Jurkat, Clone E6-1 (cell line): ENCODE data around the gene IFNAR2.
"Not testable (repeated sequence)": the region's sequence is repeated elsewhere in the genome, so short reads cannot be mapped to it uniquely, and the experiment has no call there.

Source experiments
- DNase-seq: peaks from one replicate; pipeline ENCODE4 v3.0.0-alpha.2; 2011; ENCODE audit warnings: low read depth, low spot score
- H3K4me3 ChIP-seq: 2 replicates; pipeline ENCODE4 v1.5.1; 2011; ENCODE audit warnings: mild to moderate bottlenecking, low read length, control low read depth, moderate library complexity

The IFNAR2 gene

DNA sequence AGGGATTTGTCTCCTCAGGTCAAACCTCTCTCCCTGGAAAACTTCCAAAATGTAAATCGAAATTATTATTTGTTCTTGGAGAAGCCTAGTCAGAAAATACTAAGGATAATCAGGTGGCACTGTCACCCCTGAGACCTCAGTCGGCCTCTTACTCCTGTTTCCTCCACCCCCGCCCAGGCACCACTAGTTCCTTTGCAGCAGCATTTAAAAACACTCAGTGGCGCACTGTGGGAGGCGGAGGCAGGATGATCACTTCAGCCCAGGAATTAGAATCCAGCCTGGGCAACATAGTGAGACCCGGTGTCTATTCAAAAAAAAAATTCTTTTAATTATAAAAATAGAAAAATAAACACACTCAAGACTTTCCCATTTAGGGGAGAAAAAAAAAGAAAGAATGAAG is 18.0 kb upstream of the IFNAR2 start:
- DNase-seq, result no peak
- H3K4me3 ChIP-seq, result peak overlapping the region; percentile 17; the same call in 1 of the 2 replicates

DNA sequence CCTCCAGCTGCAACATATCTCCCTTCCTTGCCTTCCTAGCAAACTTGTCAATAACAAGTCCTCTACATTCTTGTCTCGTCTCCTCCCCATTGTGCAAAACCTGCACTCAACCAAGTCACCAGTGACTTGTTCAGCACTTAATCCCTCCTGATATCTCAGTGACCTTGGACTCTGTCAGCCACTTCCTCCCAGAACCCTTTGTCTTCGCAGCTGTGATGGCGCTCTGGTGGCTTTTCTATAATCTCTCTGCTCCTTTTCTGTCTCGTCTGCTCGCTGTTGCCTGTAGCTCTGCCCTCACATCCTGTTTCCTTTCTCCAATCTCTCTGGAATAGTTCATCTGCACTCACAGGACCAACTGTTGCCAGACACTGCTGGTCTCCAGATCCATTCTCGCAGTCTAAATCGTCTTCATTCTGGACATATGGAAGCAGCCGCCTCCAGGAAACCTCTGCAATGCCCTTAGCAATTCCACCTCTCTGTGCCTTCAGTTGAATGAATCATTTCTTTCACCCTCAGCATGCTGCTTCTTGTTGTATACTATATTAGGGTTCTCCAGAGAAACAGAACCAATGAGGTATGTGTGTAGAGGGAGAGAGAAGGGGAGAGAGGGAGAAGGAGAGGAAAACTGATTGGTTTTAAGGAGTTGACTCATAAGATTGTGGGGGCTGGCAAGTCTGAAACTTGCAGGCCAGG is 17.4 kb upstream of the IFNAR2 start:
- H3K4me3 ChIP-seq, result peak overlapping the region; percentile 17
- DNase-seq, result peak; percentile 85

DNA sequence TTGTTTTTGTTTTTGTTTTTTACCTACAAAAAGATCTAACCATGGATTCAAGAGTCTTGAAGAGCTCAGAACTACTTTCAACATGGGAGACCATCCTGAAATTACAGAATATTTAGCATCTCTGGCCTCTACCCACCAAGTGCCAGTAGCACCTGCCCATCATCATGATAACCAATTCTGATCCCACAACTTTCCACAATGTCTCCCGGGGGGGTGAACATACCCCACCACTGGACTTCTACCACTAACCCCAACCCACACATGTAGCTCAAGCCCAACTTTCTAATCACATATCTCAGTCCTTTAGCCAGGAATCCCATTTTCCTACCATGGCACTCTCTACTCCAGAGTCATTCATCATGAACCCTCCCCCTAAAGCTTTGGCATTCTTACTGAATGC is 15.7 kb upstream of the IFNAR2 start:
- DNase-seq, result no peak
- H3K4me3 ChIP-seq, result no peak overlapping the region

DNA sequence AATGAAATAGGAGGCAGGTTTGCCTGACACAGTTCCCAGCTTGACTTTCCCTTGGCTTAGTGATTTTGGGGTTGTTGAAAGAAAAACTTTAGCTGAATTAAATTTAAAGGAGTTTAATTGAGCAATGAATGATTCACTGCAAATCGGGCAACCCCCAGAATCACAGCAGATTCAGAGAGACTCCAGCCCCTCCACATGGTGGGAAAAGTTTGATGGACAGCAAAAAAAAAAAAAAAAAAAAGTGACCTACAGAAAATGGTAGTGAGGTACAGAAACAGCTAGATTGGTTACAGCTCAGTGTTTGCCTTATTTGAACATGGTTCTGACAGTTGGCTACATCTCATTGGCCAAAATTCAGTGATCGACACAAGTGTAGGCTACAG is 12.6 kb upstream of the IFNAR2 start:
- DNase-seq, result no peak
- no peak overlapping the region for H3K4me3 ChIP-seq

DNA sequence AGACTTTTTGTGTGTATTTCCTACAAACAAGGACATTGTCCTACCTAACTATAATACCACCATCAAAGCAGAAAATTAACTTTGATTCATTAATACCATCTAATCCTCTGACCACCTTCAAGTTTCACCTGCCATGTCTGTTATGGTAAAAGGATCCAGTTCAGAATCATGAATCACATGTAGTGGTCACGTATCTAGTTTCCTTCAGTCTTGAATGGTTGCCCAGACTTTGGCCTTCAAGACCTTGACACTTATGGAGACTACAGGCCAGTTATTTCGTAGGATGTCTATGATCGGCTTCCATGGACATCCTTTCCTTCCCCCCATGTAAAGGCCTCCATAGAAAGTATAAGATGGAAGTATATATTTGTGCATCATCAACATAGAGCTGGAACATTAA is 10.4 kb upstream of the IFNAR2 start:
- no peak overlapping the region for H3K4me3 ChIP-seq
- no peak for DNase-seq

DNA sequence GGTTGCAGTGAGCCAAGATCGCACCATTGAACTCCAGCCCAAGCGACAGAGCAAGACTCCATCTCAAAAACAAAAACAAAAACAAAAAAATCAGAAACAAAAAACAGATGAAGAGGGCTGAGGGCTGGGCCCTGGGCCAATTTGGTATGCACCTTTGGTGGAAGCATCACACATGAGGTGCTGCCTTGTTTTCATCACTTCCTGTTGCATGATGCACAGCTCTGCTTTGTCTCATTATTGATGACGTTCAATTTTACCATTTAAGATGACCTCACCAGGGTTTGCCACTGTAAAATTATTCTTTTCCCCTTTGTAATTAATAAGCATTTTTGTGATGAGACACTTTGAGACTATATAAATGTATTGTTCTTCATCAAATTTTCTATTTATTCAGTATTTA is 9.8 kb upstream of the IFNAR2 start:
- H3K4me3 ChIP-seq, result no peak overlapping the region
- no peak for DNase-seq

DNA sequence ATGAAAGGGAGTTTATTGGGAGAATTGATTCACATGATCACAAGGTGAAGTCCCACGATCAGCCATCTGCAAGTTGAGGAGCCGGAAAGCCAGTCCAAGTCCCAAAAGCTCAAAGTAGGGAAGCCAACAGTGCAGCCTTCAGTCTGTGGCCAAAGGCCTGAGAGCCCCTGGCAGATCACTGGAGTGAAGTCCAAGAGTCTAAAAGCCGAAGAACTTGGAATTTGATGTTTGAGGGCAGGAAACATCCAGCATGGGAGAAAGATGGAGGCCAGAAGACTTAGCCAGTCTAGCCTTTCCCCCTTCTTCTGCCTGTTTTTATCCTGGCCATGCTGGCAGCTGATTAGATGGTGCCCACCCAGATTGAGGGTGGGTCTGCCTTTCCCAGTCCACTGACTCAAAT is 4.4 kb upstream of the IFNAR2 start:
- H3K4me3 ChIP-seq, DNase-seq: not testable (repeated sequence)

DNA sequence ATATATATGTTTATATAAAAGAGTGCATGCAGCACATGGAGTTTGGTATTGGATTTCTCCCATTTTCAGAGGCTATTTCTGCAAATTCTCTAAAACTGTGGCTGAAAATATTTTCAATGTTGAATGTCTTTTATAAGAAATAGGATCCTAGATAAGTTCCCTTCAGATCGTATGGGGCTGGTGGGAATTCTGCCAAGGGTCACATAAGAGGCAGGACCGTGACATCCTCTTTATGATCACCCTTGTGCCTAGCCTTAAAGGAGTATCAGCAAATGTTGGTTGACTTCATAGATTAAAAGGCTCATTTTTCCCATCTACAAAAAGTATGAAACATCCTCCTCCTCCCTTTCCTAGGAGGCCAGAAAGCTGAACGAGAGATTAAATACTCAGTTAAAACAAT is 1.3 kb upstream of the IFNAR2 start:
- DNase-seq, result no peak
- no peak overlapping the region for H3K4me3 ChIP-seq

DNA sequence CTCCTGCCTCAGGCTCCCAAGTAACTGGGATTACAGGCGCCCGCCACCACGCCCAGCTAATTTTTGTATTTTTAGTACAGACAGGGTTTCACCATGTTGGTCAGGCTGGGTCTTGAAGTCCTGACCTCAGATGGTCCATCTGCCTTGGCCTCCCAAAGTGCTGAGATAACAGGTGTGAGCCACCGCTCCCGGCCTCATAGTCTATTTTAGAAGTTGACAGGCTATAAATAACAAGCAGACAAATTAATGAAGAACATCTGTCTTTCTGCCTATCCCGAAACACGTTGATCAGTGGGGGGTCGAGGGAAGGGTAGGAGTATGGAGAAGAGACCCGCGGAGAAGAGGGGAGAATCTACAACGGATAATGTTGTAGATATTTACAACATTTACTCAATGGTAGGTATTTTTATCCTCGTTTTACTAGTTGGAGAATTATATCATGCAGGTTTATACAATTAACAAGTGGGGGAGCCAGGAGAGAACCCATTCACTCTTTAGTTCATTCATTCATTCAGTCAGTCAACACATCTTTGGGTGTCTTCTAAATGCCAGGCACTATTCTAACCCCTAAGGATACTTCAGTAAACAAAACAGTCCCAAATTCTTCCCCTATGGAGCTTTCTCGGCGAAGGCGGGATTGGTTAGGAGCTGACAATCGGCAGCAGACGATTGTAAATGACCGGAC is 497 bp upstream of the IFNAR2 start:
- DNase-seq, result no peak
- peak overlapping the region; percentile 51 for H3K4me3 ChIP-seq

DNA sequence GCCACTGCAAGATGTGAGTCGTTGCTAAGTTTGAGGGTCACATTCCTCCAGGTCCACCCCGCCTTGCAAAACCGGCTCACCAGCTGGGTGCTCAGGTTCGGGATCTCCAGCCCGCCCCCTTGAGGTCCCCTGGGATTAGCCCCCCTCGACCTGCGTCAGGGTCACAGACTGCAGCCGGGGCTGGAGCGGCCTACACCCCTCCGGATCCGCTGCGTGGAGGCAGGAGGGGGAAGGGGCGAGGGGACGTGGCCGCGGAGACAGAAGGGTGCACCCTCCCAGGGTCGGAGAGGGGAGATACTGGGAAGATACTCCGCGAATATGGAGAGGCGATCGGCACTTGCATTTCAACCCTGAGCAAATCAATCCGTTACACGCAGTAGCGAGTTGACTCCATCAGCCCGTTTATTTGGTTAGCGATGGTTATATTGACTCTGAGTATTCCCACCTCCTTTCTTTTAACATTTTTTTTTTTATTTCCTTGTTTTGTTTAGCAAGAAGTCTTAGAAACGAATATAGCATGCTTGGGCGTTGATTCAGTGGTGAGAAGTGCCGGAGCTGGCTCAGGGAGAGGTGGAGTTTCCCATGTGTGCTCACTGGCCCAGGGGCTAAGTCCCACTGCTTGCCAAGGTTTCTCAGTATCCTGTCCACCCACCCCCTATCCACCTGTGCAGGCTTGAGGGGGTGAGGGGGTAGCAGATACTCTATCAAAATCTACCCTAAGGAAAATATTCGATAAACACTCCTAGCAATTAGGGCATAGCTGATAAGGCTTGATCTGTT is 997 bp downstream of the IFNAR2 start:
- peak overlapping the region; percentile 90 for H3K4me3 ChIP-seq
- DNase-seq, result no peak

DNA sequence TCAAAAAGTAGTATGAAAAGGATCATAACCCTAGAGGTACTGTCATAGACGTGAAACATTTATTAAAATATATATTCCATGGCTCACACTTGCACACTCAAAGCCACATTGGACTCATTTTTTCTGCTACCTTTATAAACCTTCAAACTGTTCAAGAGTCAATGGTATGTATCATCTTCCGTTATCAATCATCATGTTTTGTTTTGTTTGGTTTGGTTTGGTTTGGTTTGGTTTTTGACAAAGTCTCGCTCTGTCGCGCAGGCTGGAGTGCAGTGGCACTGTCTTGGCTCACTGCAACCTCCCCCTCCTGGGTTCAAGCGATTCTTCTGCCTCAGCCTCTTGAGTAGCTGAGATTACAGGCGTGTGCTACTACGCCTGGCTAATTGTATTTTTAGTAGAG is 1.8 kb downstream of the IFNAR2 start:
- DNase-seq, result no peak
- H3K4me3 ChIP-seq, result peak overlapping the region; percentile 90

DNA sequence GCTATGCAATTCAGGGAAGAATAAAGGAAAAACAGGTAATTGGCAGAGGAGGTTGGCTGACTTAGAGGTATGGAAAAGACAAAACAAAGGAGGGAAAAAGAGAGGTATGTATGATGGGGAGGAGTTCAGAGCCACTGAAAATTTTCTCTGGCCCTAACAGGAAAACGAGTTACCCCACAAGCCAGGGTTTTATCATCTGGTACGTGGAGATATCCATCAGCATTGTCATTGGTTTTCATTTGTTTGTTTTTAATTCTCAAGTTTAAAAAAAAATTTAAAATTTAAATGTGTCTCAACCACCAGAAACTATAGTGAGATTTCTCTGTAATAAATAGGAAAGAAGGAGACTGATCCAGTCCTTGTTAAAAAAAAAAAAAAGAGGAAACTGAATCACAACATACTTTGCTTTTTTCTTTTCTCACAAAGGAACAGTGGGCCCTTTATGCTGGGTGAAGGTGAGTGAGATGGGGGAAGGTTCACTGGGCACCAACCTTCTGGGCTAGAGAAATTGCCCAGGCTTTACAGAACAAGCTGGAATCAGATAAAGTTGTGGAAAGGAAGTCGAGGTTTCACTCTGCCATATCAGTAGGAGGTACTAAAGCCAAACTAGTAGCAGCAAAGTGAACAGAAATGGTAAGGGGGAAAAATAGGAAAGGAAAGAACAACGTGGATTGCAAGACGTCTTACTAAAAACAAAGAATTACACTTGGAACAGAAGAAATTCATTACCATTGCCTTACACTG is 2.7 kb downstream of the IFNAR2 start:
- peak overlapping the region; percentile 90 for H3K4me3 ChIP-seq
- no peak for DNase-seq

DNA sequence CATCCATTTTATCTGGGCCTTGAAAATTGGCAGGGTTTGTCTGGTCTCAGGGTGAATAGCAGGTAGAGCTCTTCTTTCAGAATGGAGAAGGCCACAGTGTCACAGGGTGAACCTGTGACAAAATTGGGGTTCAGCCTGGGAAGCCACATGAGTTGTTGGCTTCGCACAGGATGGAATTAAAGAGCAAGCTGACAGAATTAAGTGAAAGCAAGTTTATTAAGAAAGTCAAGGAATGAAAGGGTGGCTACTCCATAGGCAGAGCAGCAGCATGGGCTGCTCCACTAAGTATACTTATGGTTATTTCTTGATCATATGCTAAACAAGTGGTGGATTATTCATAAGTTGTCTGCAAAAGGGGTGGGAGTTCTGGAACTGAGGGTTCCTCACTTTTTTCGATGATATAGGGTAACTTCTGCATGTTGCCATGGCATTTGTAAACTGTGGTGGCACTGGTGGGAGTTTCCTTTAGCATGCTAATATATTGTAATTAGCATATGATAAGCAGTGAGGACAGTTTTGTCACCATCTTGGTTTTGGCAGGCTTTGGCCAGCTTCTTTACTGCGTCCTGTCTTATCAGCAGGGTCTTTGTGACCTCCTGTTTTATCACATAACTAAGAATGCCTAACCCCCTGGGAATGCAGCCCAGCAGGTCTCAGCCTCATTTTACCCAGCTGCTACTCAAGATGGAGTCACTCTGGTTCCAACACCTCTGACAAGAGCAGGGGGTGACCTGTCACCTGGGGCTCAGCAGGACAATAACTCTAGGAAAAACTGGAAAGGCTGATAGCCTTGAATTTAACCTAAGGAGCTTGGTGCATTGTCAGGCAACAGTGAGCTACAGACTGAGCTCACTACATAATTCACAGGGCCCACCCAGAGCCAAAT is 5.1 kb downstream of the IFNAR2 start:
- no peak overlapping the region for H3K4me3 ChIP-seq
- no peak for DNase-seq

DNA sequence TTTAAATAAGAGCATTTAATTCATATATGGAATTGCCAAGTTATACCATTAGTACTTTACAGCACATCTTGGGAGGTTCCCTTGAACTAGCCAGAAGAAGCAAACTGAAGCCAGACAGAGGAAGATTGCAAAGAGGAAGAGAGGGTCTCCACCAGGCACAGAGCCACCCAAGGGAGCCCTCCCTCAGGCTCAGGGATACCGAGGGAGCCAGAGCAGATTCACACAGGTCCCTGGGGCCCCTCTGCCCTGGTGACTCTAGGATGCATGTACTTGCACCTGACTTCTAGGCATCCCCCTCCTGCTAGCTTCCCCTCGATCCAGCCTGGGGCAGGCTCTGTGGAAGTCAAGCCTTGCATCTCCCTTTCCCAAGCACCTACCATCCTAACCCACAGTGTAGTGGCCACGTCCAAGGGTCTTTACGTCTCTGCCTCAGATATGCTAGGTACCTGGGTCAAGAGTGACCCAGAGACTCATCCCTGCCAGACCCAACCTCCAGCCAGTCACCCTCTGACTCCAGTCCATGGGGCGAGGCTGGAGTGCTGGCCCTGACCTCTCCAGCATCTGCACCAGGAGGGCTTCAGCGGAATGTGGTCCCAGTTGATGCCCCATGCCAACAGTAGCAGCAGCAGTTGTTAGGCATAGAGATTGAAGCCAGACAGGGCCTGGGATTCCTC is 6.4 kb downstream of the IFNAR2 start:
- no peak overlapping the region for H3K4me3 ChIP-seq
- DNase-seq, result no peak

DNA sequence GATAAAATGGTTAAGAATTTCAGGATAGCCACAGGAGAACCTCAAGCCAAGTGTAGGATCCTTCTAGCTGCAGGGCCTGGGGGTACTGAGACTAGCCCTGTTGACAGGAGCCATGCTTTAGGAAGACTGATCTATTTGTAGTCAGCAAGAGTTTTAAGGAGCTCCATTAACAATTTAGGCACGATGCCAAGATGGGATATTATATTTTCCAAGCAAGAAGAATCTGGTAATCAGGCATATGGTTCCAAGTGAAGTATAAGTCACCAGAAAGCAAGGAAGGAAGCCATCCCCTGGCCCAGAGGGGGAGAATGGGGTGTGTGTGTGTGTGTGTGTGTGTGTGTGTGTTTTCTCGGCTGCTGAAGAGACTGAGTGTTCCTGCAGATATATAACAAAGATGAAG is 7.0 kb downstream of the IFNAR2 start:
- no peak overlapping the region for H3K4me3 ChIP-seq
- no peak for DNase-seq

DNA sequence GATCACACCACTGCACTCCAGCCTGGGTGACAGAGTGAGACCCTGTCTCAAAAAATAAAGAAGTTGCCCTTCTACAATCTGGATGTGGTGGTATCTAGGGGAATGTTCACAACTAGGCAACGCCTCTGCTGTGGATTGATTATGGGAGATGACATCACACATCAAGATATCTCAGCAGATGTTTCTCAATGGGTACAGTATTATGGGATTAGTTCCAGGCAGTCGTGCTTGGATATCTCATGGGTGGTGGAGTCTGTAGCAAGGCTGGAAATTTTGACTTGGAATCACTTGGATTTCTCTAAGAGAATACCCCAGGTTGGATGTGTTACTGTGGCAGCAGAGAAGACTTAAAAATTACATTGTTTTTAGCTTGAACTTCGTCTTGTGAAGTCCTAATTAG is 7.7 kb downstream of the IFNAR2 start:
- DNase-seq, result no peak
- H3K4me3 ChIP-seq, result no peak overlapping the region

DNA sequence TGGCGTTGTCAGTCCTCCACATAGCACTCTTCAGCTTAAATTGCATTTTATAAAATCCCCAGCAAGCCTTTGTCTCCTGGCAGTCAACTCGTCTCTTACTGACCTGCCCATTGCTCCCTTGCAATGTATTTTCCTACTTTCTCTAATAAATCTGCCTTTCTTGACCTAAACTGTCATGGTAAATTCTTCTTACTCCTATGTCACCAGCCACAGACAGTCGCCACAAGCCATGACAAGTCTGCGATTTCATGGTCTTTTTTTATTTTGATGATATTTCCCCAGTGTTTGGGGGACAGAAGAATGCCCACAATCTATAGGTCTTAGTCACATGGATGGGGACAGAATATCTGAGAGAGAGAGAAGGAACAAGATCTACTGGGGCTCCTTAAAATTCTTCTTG is 8.4 kb downstream of the IFNAR2 start:
- DNase-seq, result no peak
- H3K4me3 ChIP-seq, result no peak overlapping the region

DNA sequence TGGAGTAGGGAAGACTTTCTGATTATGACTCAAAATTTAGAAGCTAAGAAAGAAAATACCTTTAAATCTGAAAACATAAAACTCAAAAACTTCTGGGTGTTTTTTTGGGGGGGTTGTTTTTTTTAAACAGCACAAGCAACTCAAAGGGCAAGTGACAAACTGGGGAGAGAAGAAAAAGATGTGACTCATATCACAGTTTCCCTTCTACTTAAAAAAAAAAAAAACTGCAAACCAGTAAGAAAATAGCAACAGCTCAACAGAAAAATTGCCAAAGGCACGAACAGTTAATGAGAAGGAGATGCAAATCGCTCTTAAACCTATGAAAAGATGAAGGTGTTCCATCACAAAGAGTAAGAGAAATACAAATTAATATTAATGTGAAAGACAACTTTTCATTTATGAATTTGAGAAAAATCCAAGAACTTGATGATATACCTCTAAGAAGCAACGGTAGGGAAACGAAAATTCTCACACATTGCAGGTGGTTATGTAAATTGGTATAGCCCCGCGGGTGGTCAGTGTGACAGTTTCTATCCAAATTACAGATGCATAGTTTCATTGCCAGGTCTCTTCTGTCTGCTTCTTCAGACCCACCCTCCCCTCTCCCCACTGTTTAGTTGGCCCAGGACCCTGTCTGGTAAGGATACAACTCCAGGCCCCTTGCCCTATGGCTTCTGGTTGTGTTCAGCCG is 9.0 kb downstream of the IFNAR2 start:
- H3K4me3 ChIP-seq, result no peak overlapping the region
- DNase-seq, result no peak
